Parathyroid adenoma (tissue), 2 donors: ENCODE measurements around the gene MT1E.

Experiments used
- H2AFZ ChIP-seq: fragments of 300-600 bp; sonication (generic); one replicate; pipeline ENCODE4 v1.7.0; 2017; ENCODE audit warnings: antibody characterized with exemption, mild to moderate bottlenecking
- H3K27ac ChIP-seq: fragments of 300-600 bp; sonication (generic); one replicate; pipeline ENCODE4 v1.7.0; 2017
- H3K27me3 ChIP-seq: fragments of 300-600 bp; sonication (generic); one replicate; pipeline ENCODE4 v1.7.0; 2017; ENCODE audit warnings: low read length; ENCODE audit not compliant: control insufficient read depth, insufficient read depth
- H3K36me3 ChIP-seq: fragments of 300-600 bp; sonication (generic); one replicate; pipeline ENCODE4 v1.7.0; 2017; ENCODE audit warnings: low read length; ENCODE audit not compliant: control insufficient read depth, insufficient read depth
- H3K4me1 ChIP-seq: fragments of 300-600 bp; sonication (generic); one replicate; pipeline ENCODE4 v1.7.0; 2017; ENCODE audit warnings: control low read depth
- H3K4me2 ChIP-seq: fragments of 300-600 bp; sonication (generic); one replicate; pipeline ENCODE4 v1.7.0; 2017; ENCODE audit warnings: low read length
- H3K4me3 ChIP-seq: fragments of 300-600 bp; sonication (generic); one replicate; pipeline ENCODE4 v1.7.0; 2017; ENCODE audit warnings: low read depth, low read length
- H3K79me2 ChIP-seq: fragments of 300-600 bp; sonication (generic); one replicate; pipeline ENCODE4 v1.7.0; 2017; ENCODE audit warnings: control low read depth
- H3K9ac ChIP-seq: fragments of 300-600 bp; sonication (generic); one replicate; pipeline ENCODE4 v1.7.0; 2017; ENCODE audit warnings: mild to moderate bottlenecking
- H3K9me3 ChIP-seq: fragments of 300-600 bp; sonication (generic); one replicate; pipeline ENCODE4 v1.7.0; 2017; ENCODE audit warnings: low read length; ENCODE audit not compliant: control insufficient read depth
- TF ChIP-seq, protein P1 (sequence below): fragments of 300-600 bp; sonication (generic); IDR thresholded peaks from one replicate; pipeline ENCODE4 v1.7.0; 2017; ENCODE audit warnings: antibody characterized with exemption, mild to moderate bottlenecking
- donor health status: primary hyperparathyroidism.

The MT1E gene

GRCh38 chr16:56606476-56607108 is 19.0 kb upstream of the MT1E start:
- no peak overlapping the region for H3K9ac ChIP-seq
- peak overlapping the region; percentile 90 for H3K27ac ChIP-seq
- H2AFZ ChIP-seq: peak overlapping the region; percentile 47
- no peak overlapping the region for H3K4me3 ChIP-seq
- no peak overlapping the region for H3K4me2 ChIP-seq
- peaks cover 15% of the 10 kb centered on the region for H3K4me1 ChIP-seq
- no peaks in the 10 kb centered on the region for H3K27me3 ChIP-seq
- no peaks in the 10 kb centered on the region for H3K36me3 ChIP-seq
- no peaks in the 10 kb centered on the region for H3K9me3 ChIP-seq
- TF ChIP-seq, protein P1, sequence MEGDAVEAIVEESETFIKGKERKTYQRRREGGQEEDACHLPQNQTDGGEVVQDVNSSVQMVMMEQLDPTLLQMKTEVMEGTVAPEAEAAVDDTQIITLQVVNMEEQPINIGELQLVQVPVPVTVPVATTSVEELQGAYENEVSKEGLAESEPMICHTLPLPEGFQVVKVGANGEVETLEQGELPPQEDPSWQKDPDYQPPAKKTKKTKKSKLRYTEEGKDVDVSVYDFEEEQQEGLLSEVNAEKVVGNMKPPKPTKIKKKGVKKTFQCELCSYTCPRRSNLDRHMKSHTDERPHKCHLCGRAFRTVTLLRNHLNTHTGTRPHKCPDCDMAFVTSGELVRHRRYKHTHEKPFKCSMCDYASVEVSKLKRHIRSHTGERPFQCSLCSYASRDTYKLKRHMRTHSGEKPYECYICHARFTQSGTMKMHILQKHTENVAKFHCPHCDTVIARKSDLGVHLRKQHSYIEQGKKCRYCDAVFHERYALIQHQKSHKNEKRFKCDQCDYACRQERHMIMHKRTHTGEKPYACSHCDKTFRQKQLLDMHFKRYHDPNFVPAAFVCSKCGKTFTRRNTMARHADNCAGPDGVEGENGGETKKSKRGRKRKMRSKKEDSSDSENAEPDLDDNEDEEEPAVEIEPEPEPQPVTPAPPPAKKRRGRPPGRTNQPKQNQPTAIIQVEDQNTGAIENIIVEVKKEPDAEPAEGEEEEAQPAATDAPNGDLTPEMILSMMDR: no peak
- no peaks in the 10 kb centered on the region for H3K79me2 ChIP-seq

DNA sequence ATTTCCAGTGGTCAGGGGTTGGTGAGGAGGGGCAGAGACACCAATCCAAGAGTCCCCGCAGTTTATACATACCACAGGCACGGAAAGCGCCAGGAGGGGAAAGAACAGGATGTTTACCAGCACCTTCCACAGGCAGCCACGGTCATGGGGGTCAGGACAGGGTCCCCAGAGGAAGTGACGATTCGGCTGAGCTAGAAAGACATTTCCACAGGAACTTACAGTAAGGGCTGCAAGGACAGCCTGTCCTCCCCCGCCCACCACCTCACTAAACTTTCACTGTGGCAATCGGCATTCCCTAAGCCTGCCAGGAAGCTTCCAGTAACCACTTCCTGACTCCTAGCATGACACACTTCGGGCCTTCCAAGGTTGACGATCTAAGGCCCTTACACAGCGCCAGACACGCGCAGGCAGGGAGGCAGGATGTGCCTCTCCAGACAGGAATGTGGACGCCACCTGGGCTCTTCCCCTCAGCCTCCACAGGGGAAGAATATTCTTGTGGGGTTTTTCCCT is 18.4 kb upstream of the MT1E start:
- H3K9ac ChIP-seq: no peak overlapping the region
- H3K27me3 ChIP-seq: no peaks in the 10 kb centered on the region
- no peak overlapping the region for H2AFZ ChIP-seq
- H3K79me2 ChIP-seq: no peaks in the 10 kb centered on the region
- H3K9me3 ChIP-seq: no peaks in the 10 kb centered on the region
- H3K27ac ChIP-seq: peak overlapping the region; percentile 90
- H3K4me2 ChIP-seq: no peak overlapping the region
- H3K36me3 ChIP-seq: no peaks in the 10 kb centered on the region
- H3K4me1 ChIP-seq: peaks cover 15% of the 10 kb centered on the region
- TF ChIP-seq, protein P1: no peak
- no peak overlapping the region for H3K4me3 ChIP-seq

DNA sequence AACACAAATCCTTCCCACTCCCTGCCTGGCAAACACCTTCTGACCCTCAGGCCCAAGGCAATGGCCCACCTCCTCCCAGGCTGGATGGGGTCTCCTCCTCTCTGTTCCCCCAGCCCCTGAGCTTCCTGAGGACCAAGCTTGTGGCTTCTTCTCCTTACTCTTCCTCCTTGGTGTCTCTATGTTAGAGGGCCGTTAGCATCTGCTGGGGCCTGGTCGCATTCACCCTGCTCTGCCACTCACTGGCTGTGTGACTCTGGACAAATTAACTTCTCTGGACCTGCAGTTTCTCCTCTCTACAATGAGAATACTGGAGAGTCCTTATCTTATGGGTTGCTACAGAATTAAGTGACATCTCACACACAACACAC is 17.9 kb upstream of the MT1E start:
- no peak overlapping the region for H3K9ac ChIP-seq
- TF ChIP-seq, protein P1: no peak
- H3K4me2 ChIP-seq: peak overlapping the region; percentile 84
- H3K4me1 ChIP-seq: peaks cover 15% of the 10 kb centered on the region
- H2AFZ ChIP-seq: no peak overlapping the region
- peak overlapping the region; percentile 90 for H3K27ac ChIP-seq
- H3K36me3 ChIP-seq: no peaks in the 10 kb centered on the region
- H3K9me3 ChIP-seq: no peaks in the 10 kb centered on the region
- no peaks in the 10 kb centered on the region for H3K27me3 ChIP-seq
- H3K4me3 ChIP-seq: peak overlapping the region; percentile 60
- H3K79me2 ChIP-seq: no peaks in the 10 kb centered on the region

DNA sequence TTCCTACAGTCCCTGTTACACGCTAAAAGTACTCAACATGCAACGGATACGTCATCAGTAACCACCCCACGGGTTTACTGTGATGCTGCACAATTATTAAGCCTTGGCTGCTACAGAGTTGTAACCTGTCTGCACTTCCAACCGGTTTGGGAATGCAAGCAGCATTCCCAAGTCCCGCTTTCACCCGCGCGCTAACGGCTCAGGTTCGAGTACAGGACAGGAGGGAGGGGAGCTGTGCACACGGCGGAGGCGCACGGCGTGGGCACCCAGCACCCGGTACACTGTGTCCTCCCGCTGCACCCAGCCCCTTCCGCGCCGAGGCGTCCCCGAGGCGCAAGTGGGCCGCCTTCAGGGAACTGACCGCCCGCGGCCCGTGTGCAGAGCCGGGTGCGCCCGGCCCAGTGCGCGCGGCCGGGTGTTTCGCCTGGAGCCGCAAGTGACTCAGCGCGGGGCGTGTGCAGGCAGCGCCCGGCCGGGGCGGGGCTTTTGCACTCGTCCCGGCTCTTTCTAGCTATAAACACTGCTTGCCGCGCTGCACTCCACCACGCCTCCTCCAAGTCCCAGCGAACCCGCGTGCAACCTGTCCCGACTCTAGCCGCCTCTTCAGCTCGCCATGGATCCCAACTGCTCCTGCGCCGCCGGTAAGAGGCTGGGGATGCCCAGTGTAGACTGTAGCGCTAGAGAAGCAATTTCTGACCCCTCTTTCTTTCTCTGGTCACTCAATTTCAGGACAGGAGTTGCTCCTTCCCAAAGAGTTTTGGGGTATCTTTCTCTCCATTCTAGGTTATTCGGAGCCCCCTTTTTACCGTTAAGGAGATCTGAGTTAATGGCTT is 17.3 kb upstream of the MT1E start, which contains the start of gene MT2A:
Gene MT2A, plus strand, starts transcription at position 542 of the 833 bp plus-strand sequence. Its CDS starts 72 bp downstream, at position 614.
- peak within 1 kb of the TSS; percentile 84 for H3K4me2 ChIP-seq
- no peaks in the 10 kb centered on the region for H3K9me3 ChIP-seq
- peaks cover 15% of the 10 kb centered on the region for H3K4me1 ChIP-seq
- H3K36me3 ChIP-seq: no peaks in the 10 kb centered on the region
- H3K79me2 ChIP-seq: no peaks in the 10 kb centered on the region
- H3K4me3 ChIP-seq: peak within 1 kb of the TSS; percentile 60
- TF ChIP-seq, protein P1: no peak
- H3K27me3 ChIP-seq: no peaks in the 10 kb centered on the region
- H3K9ac ChIP-seq: no peak within 1 kb of the TSS
- peak within 1 kb of the TSS; percentile 90 for H3K27ac ChIP-seq
- peak within 1 kb of the TSS; percentile 46 for H2AFZ ChIP-seq
